Right renal cortex interstitium (tissue), 3 donors: ENCODE measurements around the gene CTDSPL. TPM values are rescaled to one million over a fixed set of nuclear protein-coding genes. Genes with fewer than 3 reads are reported as not detected.
"Not testable (repeated sequence)": the region's sequence is repeated elsewhere in the genome, so short reads cannot be mapped to it uniquely, and the experiment has no call there.

ENCODE experiments used
- DNase-seq, 3 donors: peaks; one replicate each; pipeline ENCODE4 v3.0.0-alpha.2; 2013; ENCODE audit warnings: low read depth in 3 of 3, low spot score in 2 of 3
- polyA plus RNA-seq, 3 donors: library from polyadenylated mRNA; unstranded; fragments of 120-200 nt; gene quantifications; one replicate each; pipeline ENCODE4 v1.2.1, GENCODE V29; 2013; ENCODE audit not compliant: insufficient read length in 3 of 3

CTDSPL gene
- 100 to 1,000 TPM in 2 of 3 donors, 10 to 100 TPM in 1; 97.9 to 113 (median 107) TPM for polyA plus RNA-seq

GRCh38 chr3:37861620-37862041, at the start of gene CTDSPL:
Gene CTDSPL (plus strand): TSS chr3:37861880. CDS start chr3:37862200, 320 bp downstream.
- DNase-seq, result peak in 1 of 3 donors; percentile 38

GRCh38 chr3:37812499-37812896, 49.2 kb upstream of the CTDSPL start:
- DNase-seq, result no peak

- no peak for DNase-seq
Measured at GRCh38 chr3:37813403-37813802, 48.3 kb upstream of the CTDSPL start.

GRCh38 chr3:37814547-37814946, 47.1 kb upstream of the CTDSPL start:
- no peak for DNase-seq

- not testable (repeated sequence) for DNase-seq
Measured at GRCh38 chr3:37815156-37815555, 46.5 kb upstream of the CTDSPL start.

GRCh38 chr3:37816271-37816670, 45.4 kb upstream of the CTDSPL start:
- DNase-seq, result no peak

- no peak for DNase-seq
Measured at GRCh38 chr3:37819591-37819990, 42.1 kb upstream of the CTDSPL start.

- DNase-seq, result no peak
Measured at GRCh38 chr3:37820286-37820685, 41.4 kb upstream of the CTDSPL start.

GRCh38 chr3:37823189-37823588, 38.5 kb upstream of the CTDSPL start:
- no peak for DNase-seq

GRCh38 chr3:37824090-37824953, 37.4 kb upstream of the CTDSPL start:
- no peak for DNase-seq

- DNase-seq, result no peak
Measured at GRCh38 chr3:37824954-37825328, 36.7 kb upstream of the CTDSPL start.

GRCh38 chr3:37825744-37826400, 35.8 kb upstream of the CTDSPL start:
- DNase-seq, result no peak

- no peak for DNase-seq
Measured at GRCh38 chr3:37826502-37826901, 35.2 kb upstream of the CTDSPL start.

GRCh38 chr3:37826933-37827332, 34.7 kb upstream of the CTDSPL start:
- DNase-seq, result no peak

- DNase-seq, result no peak
Measured at GRCh38 chr3:37832480-37832879, 29.2 kb upstream of the CTDSPL start.

- DNase-seq, result no peak
Measured at GRCh38 chr3:37833302-37834186, 28.1 kb upstream of the CTDSPL start.

GRCh38 chr3:37836589-37836988, 25.1 kb upstream of the CTDSPL start:
- no peak for DNase-seq

- no peak for DNase-seq
Measured at GRCh38 chr3:37847689-37848088, 14.0 kb upstream of the CTDSPL start.

- no peak for DNase-seq
Measured at GRCh38 chr3:37849146-37849923, 12.3 kb upstream of the CTDSPL start.

- no peak for DNase-seq
Measured at GRCh38 chr3:37852097-37852496, 9.6 kb upstream of the CTDSPL start.
